NCI-H524 (cell line): ENCODE data around the gene RPSA.
"Not testable (repeated sequence)": the region's sequence is repeated elsewhere in the genome, so short reads cannot be mapped to it uniquely, and the experiment has no call there.

ENCODE experiments used
- DNase-seq, 2 experiments: peaks; one replicate each; lab custom pipeline; 2025; lab: John Stamatoyannopoulos, UW

RPSA gene

DNA sequence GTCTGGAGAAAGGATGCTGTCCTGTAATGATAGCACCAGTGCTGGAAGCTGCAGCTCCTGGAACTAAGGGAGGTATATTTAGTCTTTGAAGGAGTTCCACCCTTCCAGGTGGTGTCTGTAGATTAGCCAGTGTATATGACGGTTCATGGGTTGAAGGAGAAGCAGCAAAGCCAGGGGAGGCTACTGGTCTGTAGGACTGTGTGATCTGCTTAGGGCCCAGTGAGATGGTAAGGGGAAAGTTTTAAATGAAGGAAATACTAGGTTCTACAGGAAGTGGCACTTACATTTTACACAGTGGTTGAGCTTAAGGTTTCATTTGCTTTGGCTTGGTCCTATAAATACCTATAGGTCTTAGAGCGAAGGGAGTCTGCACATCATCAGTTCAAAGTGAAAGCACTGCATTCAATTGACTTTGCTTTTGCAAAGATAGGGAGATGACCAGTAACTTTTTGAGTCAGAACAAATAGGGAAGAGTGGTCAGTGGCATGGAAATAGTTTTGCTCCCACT, 17.7 kb upstream of the RPSA start:
- DNase-seq: no peak

DNA sequence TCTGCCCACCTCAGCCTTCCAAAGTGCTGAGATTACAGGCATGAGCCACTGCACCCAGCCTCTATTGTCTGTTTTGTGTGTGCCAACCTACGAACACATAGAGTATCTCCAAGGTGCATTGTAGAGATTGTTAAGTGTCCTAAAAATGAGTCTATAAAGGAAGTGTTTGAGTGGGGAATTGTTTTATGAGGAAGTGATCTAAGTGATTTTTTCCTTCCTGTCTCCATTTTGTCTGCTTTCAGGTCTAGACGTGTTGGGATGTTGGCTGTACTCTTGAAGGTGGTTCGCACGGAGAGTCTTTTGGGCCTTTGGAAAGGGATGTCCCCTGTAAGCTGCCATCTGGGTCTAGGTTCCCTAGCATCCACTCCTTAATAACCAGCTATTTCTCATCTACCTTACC, 16.3 kb upstream of the RPSA start:
- no peak for DNase-seq

DNA sequence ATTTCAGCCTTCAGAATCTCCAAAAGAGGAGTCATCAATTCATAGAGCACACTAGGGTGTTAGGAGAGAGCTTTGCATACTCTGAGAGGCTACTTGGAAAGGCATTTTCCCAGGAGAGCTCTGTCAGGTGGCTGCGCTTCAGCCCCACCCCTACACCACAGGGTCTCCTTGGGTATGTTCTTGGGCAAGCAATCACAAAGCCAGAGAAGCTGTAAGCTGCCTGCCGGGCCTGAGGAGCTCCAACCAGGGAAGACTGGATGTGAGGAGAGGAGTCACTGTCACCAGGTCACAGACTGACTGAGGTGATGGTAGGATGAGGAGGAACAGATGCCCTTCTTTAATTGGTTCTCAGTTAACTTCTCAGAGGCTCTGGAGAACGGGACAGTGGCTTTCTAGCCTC, 9.8 kb upstream of the RPSA start:
- no peak for DNase-seq

DNA sequence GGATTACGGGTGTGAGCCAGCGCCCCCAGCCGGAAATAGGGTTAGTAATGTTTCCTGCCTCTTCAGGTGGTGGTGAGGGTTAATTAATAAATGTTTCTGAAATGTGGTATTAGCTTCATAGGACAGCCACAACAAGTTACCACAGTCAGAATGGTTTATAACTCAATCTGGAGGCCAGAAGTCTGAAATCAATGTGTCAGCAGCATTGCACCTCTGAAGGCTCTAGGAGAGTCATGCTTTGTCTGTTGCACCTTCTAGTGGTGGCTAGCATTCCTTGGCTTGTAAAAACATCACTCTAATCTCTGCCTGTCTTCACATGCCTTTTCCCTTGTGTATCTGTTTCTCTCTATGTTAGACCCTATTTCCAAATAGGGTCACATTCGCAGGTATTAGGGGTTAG, 7.8 kb upstream of the RPSA start:
- DNase-seq: no peak

DNA sequence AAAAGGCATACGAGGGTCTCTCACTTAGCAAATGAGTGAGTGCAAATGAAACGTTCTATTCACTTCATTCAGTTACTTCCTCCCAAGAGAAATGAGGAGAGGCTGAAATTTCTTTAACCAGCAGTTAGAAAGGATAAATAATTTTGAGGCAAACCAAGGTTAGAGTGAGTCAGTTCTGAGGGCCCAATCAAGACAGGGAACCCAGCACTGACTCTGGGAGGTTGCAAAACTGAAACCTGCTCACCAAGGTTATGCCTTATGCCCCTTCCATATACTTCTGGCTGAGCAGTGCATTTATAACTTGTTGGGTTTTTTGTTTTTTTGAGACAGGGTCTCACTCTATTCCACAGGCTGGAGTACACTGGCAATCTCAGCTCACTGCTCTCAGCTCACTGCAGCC, 4.5 kb upstream of the RPSA start:
- no peak for DNase-seq

DNA sequence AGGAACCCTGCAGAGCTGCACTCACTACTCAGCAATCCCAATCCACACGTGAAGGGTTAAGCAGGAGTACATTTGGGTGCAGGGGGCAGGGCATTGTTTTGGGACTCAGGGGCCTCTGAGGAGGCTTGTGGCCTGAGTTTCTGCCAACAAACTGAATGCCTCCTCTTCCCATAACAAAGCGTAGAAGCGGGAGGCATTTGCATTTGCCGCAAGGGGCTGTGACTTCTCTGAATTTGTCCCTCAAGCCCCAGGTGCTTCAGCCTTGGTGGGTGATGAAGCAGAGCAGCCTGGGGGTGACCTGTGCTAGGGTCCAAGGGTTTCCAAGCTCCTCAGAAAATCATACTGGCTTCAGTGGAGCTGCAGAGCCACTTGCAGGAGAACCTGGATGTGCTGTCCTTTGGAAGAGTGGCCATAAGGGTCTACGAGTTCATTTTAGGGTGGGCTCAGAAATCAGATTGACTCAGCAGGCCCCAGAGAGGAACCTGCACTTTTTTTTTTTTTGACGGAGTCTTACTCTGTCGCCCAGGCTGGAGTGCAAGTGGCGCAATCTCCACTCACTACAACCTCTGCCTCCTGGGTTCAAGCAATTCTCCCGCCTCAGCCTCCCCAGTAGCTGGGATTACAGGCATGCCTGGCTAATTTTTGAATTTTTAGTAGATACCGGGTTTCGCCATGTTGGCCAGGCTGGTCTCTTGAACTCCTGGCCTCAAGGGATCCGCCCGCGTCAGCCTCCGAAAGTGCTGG, 1.4 kb upstream of the RPSA start:
- DNase-seq: no peak

DNA sequence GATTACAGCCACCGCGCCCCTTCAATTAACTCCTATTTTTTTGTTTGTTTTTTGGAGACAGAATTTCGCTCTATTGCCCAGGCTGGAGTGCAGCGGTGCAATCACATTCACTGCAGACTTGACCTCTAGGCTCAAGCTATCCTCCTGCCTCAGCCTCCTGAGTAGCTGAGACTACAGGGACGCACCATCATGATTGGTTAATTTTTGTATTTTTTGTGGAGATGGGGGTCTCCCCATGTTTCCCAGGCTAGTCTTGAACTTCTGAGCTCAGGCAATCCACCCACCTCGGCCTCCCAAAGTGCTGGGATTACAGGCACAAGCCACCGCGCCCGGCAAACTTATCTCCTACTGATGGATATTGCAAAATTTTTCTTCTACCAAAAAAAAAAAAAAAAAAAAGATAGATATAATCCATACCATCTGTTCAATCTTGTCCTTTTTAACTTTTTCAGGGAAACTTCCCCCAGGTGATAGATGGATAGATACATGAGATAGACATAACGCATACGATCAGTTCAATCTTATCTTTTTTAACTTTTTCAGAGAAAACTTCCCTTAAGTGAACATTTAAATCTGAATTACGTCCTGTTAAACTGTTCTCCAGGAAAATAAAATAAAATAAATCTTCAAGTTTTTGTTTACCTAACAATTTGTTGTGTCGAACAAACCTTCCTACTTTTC, 693 bp upstream of the RPSA start:
- DNase-seq: no peak

DNA sequence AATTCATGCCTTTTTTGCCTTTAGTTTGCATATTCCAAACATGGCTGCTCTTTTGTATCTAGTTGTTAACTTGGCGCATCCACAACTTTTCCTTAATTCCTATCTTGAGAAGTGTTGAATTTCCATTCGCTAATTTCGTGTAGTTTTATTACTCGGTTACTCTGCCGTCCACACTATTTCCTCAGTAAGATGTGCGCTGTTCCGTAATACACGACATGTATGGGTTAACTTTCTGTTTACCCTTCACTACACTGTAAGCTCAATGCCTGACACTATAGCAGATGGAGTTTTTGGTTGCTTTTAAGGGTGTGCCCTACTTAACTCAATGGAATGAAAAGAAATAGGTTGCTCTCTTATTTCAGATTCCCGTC, 724 bp downstream of the RPSA start:
- DNase-seq: no peak

DNA sequence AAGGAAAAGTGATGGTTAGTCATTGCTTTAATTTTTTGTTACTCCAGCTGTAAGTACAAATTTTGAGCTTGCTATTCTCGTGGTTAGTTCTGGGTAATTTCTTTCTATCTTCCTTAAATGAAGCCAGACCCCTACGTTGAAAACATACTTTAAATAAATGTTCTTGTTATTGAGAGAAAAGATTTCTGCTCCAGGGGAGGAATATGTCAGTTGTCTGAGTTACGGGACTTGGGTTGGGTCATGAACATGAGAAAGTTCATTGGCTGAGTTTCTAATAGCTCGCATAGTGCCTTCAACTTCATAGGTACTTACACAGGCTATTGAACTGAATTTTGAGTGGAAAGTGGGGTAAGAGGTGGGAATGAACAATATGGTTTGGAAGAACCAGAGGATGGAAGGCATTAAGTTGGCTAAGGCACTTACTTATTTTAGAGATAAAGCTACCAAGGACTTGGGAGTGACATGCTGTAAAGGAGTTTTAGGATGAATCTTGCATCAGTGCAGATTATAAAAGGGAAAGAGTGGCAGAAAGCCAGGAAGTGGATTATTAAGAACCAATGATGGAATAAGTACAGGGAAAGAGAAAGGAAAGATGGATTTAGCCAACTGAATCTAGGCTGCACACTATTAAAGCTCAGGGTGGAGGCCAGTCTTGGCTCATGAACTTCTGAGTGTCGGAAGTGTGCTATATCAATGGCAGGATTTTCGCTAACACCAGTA, 1.4 kb downstream of the RPSA start:
- no peak for DNase-seq

DNA sequence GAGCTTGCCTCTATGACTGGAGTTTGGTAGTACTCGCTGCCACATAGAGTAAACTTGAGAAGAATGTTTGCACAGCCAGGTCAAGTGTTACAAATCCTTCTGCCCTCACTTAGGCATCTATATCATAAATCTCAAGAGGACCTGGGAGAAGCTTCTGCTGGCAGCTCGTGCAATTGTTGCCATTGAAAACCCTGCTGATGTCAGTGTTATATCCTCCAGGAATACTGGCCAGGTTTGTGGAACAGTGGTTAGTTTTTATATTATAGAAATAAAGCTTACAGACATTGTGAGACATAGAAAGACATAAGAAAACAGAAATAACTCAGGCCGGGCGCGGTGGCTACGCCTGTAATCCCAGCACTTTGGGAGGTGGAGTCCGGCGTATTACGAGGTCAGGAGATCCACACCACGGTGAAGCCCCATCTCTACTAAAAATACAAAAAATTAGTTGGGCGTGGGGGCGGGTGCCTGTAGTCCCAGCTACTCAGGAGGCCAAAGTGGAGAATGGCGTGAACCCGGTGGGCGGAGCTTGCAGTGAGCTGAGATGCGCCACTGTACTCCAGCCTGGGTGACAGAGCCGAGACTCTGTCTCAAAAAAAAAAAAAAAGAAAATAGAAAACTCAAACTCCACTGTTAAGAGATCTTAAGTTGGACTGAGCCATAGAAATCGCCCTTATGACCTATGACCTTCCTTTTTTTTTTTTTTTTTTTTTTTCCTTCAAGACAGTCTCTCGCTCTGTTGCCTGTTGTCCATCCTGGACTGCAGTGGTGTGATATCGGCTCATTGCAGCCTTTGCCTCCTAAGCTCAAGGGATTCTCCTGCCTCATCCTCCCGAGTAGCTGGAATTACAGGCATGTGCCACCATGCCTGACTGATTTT, 2.2 kb downstream of the RPSA start:
- DNase-seq: no peak

DNA sequence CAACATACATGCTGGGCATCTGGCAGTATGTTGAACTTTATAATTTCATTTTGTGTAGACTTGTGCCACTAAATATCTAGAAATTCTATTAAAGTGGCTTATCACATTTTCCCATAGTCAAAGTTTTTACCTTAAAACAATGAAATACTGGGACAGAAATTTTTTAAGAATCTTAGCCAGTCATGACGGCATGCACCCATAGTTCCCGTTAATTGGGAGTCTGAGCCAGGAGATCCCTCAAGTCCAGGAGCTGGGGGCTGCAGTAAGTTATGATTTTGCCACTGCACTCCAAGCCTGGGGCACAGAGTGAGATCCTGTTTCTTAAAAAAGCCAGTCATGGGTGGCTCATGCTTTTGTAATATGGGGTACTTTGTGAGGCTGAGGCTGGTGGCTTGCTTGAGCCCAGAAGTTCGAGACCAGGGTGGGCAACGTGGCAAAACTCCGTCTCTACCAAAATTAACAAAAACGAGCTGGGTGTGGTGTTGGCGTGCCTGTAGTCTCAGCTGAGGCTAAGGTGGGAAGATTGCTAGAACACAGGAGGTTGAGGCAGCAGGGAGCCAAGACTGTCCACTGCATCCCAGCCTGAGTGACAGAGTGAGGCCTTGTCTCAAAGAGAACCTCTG, 3.1 kb downstream of the RPSA start:
- DNase-seq: no peak

DNA sequence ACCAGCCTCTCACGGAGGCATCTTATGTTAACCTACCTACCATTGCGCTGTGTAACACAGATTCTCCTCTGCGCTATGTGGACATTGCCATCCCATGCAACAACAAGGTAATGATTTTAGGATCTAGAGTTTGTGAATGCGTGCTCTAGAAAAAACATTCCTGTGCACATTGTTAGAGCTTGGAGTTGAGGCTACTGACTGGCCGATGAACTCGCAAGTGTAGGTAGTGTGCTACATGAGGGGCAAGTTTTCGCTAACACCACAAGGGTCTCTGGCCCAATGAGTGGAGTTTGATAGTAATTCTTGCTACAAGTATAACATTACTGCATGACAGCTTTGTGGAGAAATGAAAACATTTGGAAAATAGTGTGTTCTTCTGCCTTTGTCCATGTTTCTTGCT, 4.4 kb downstream of the RPSA start:
- no peak for DNase-seq

DNA sequence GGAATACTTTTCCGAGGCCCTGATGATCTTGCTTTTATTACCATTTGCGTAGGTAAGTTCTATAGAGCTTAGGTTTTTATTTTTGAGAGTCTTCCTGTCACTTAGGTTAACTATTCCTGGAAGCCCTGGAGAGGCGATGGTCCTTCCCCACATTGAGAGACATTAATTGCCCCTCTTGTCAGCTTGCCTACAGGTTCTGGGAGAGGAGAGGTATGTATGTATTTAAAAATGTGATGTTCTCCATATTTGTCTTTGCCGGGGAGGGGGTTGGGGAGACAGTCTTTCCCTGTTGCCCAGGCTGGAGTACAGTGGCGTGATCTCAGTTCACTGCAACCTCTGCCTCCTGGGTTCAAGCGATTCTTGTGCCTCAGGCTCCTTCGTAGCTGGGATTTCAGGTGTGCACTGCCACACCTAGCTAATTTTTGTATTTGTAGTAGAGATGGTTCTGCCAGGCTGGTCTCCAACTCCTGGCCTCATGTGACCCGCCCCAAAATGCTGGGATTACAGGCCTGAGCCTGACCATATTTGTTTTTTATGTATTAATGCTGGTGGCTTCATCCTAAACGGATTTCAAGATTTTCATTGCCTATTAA, 6.2 kb downstream of the RPSA start:
- DNase-seq: no peak

DNA sequence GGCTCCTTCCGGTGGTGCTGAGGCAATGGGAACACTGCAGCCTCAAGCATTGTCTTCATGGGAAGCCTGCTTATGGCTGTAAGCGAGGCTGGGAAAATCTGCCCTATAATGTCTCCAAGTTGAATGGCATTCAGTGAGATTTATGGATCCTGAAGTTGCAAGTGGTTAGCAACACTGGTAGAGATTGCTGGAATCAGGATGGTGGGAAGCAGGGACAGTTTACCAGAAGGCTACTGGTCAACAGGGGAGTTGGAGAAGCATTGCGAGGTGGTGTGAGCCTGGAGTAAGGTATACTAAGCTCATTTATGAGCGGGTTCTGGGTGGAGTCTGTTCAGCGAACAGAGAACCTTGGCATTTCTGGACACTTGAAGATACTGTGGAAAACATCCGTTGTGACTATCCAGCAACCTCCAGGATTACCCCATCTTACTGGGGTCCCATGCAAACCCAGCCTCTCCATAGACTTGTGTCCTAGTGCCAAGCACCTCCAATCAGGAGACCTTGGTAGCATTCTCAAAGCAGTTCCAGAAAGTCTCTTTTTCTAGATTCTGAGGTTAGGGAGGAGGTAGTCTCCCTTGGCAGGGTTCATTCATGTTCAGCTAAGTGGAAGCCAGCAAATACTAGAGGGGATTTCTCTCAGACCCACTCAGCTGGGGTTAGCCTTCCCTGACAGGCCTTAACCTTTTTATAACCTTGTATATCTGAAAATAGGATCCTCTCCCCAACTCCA, 7.3 kb downstream of the RPSA start:
- DNase-seq: peak in 1 of 2 experiments; percentile 27

DNA sequence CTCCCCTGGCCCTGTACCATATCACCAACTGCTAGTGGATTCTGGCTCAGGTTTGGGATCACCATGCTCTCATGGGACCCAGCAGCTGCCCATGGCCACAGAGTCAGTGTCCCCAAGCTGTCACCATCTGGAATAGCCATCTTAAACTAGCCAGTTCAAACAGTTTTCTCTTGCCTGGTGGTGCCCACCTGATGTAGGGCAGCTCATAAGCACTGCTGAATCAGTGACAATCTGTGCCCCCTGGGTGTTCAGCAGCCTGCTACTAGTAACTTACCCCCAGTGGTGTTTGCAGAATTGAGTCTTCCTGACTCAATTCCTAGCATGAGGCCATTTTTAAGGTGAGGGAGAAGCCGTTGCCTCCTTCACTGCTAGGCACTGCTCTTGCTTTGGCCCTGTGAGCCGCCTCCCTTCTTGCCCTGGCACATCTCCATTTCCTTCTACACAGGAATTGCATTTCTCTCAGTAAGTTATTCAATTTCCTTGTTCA, 7.9 kb downstream of the RPSA start:
- peak in 1 of 2 experiments; percentile 66 for DNase-seq

DNA sequence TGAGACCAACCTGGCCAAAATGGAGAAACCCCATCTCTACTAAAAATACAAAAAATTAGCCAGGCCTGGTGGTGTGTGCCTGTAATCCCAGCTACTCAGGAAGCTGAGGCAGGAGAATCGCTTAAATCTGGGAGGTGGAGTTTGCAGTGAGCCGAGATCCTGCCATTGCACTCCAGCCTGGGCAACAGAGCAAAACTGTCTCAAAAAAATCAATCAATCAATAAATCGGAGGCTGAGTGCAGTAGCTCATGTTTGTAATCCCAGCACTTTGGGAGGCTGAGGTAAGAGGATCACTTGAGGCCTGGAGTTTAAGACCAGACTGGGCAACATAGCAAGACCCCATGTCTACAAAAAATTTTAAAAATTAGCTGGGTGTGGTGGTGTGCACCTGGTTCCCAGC, 8.8 kb downstream of the RPSA start:
- DNase-seq: not testable (repeated sequence)

DNA sequence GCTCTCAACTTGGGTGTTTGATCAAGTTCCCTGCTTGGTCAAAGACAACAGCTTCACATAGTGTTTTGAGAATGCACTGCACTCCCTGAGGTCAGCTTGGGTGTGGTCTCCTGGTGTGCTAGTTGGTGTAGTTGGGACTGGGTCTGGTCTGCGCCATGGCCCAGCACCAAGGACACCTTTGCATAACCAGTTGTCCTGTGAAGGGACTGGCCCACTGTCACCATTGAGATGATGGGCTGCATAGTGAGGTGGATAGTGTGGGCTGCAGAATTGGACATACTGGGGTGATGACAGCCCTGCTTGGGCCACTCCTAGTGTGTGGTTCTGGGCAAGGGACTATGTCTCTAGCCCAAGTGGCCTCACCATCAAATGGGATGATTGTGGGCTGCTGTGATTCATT, 9.5 kb downstream of the RPSA start:
- DNase-seq: no peak

DNA sequence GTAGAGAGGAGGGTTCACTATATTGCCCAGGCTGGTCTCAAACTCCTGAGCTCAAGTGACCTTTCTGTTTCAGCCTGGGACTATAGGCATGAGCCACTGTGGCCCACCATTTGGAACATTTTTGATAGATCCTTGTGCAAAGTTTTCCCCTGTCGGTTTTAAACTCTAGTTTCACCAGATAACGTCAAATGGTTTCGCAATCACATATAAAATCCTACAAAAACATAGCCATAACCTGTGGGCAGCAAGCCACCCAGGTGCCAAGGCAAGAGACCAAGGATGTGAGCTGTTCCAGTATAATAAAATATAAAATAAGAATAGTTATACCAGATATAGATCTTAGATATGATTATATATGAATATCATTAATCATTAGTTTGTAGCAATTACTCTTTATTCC, 10.5 kb downstream of the RPSA start:
- not testable (repeated sequence) for DNase-seq

DNA sequence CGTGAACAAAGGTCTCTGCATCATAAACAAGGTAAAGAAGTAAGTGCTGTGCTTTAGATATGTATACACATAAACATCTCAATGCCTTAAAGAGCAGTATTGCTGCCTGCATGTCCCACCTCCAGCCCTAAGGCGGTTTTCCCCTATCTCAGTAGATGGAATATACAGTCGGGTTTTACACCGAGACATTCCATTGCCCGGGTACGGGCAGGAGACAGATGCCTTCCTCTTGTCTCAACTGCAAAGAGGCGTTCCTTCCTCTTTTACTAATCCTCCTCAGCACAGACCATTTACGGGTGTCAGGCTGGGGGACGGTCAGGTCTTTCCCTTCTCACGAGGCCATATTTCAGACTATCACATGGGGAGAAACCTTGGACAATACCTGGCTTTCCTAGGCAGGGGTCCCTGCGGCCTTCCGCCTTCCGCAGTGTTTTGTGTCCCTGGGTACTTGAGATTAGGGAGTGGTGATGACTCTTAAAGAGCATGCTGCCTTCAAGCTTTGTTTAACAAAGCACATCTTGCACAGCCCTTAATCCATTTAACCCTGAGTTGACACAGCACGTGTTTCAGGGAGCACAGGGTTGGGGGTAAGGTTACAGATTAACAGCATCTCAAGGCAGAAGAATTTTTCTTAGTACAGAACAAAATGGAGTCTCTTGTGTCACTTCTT, 12.2 kb downstream of the RPSA start:
- peak; percentile 37 to 70 for DNase-seq
